ENCODE results near the gene MBD6.

MBD6 gene

DNA sequence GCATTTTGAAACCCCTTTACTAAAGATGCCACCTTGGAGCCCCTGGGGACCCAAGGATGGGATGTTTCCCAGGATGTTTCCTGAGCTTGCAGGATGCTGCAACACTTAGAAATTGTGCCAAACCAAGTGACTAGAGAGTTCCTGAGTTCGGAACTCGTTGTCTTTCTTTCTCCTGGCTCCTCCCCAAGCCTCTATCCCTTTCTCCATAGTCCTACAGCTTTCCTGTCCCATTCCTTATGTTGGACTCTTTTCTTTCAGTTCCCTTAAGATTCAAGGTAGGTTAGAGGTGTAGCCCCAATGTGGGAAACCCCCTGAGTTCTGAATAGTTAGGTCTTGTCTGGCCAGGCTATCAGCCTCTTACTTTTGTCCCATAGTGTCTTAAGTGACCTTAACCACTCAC is 25.9 kb downstream of the MBD6 start:
- H3K9me2 ChIP-seq (replicated peaks; ENCODE audit: insufficient read depth, low read length): no peaks in the 10 kb centered on the region
- H3F3A ChIP-seq (ENCODE audit: insufficient read depth): no peaks in the 10 kb centered on the region
- H3K4me3 ChIP-seq (ENCODE audit: insufficient read depth, low read length, poor library complexity, severe bottlenecking): no peak overlapping the region
- no peaks in the 10 kb centered on the region for H3K36me3 ChIP-seq (ENCODE audit: low read length)
- no peaks in the 10 kb centered on the region for H3K9me3 ChIP-seq (ENCODE audit: insufficient read depth, low read length)
- peaks cover 24% of the 10 kb centered on the region; the same call in 1 of the 2 replicates for H3K79me2 ChIP-seq (ENCODE audit: insufficient read depth, low read length)
- H4K20me1 ChIP-seq (ENCODE audit: low read depth, low read length): no peaks in the 10 kb centered on the region
- H2AFZ ChIP-seq (ENCODE audit: low read depth, low read length, severe bottlenecking): no peak overlapping the region
- TF ChIP-seq, protein P1, sequence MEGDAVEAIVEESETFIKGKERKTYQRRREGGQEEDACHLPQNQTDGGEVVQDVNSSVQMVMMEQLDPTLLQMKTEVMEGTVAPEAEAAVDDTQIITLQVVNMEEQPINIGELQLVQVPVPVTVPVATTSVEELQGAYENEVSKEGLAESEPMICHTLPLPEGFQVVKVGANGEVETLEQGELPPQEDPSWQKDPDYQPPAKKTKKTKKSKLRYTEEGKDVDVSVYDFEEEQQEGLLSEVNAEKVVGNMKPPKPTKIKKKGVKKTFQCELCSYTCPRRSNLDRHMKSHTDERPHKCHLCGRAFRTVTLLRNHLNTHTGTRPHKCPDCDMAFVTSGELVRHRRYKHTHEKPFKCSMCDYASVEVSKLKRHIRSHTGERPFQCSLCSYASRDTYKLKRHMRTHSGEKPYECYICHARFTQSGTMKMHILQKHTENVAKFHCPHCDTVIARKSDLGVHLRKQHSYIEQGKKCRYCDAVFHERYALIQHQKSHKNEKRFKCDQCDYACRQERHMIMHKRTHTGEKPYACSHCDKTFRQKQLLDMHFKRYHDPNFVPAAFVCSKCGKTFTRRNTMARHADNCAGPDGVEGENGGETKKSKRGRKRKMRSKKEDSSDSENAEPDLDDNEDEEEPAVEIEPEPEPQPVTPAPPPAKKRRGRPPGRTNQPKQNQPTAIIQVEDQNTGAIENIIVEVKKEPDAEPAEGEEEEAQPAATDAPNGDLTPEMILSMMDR (IDR thresholded peaks at IDR 0.05; ENCODE audit: insufficient read depth, low read length, poor library complexity, severe bottlenecking): no peak
- TF ChIP-seq EZH2phosphoT487 (conservative IDR thresholded peaks at IDR 0.05; ENCODE audit: low read length): no peak
- no peak overlapping the region for H3K9ac ChIP-seq (ENCODE audit: low read length)
- H3K4me2 ChIP-seq (ENCODE audit: low read depth, low read length, poor library complexity, severe bottlenecking): no peak overlapping the region
- H3K27me3 ChIP-seq (ENCODE audit: low read length): no peaks in the 10 kb centered on the region
- no peak overlapping the region for H3K27ac ChIP-seq (ENCODE audit: low read depth, low read length)

DNA sequence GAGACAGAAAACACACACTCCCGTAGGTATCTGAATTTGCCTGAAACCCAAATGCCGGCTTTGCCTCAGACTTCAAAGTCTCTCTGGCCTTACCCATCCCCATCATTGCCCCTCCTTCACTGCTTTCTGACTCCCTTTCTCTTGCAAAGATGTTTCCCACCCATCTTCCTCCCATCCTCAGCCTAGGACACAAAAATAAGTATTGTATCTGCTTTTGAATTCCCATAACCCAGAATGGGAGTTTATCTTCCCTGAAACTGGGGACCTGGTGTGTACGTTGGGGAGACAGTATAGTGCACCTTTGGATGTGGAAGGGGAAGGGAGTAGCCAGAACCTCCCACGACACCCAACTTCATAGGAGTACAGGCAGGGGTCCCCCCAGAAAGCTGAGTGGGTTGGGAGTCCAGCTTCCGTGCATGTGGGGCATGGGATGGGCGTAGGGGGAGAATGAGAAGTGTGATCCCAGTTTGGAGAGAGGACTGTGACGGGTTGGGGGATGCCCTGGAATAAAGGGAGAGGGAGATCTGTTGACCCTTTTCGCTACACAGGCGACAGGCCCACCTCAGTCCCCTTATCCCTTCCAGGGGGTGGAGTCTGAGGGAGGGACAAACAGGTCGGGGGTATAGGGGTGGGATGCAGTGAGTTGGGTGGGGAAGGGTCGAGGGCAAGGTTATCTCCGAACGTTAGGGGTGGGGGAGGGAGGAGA is 26.7 kb downstream of the MBD6 start:
- no peaks in the 10 kb centered on the region for H3K9me2 ChIP-seq (replicated peaks; ENCODE audit: insufficient read depth, low read length)
- peak overlapping the region; percentile 52 for H3K4me2 ChIP-seq (ENCODE audit: low read depth, low read length, poor library complexity, severe bottlenecking)
- peak overlapping the region; percentile 23; the same call in 1 of the 2 replicates for H3K9ac ChIP-seq (ENCODE audit: low read length)
- peaks cover 24% of the 10 kb centered on the region; the same call in 1 of the 2 replicates for H3K79me2 ChIP-seq (ENCODE audit: insufficient read depth, low read length)
- H3K27me3 ChIP-seq (ENCODE audit: low read length): no peaks in the 10 kb centered on the region
- peak overlapping the region; percentile 10 for H3K4me3 ChIP-seq (ENCODE audit: insufficient read depth, low read length, poor library complexity, severe bottlenecking)
- no peaks in the 10 kb centered on the region for H3K9me3 ChIP-seq (ENCODE audit: insufficient read depth, low read length)
- no peak overlapping the region for H3K27ac ChIP-seq (ENCODE audit: low read depth, low read length)
- H3F3A ChIP-seq (ENCODE audit: insufficient read depth): no peaks in the 10 kb centered on the region
- peak overlapping the region; percentile 47 for H2AFZ ChIP-seq (ENCODE audit: low read depth, low read length, severe bottlenecking)
- H3K36me3 ChIP-seq (ENCODE audit: low read length): no peaks in the 10 kb centered on the region
- no peaks in the 10 kb centered on the region for H4K20me1 ChIP-seq (ENCODE audit: low read depth, low read length)
- TF ChIP-seq, protein P1 (IDR thresholded peaks at IDR 0.05; ENCODE audit: insufficient read depth, low read length, poor library complexity, severe bottlenecking): no peak
- TF ChIP-seq EZH2phosphoT487 (conservative IDR thresholded peaks at IDR 0.05; ENCODE audit: low read length): no peak

DNA sequence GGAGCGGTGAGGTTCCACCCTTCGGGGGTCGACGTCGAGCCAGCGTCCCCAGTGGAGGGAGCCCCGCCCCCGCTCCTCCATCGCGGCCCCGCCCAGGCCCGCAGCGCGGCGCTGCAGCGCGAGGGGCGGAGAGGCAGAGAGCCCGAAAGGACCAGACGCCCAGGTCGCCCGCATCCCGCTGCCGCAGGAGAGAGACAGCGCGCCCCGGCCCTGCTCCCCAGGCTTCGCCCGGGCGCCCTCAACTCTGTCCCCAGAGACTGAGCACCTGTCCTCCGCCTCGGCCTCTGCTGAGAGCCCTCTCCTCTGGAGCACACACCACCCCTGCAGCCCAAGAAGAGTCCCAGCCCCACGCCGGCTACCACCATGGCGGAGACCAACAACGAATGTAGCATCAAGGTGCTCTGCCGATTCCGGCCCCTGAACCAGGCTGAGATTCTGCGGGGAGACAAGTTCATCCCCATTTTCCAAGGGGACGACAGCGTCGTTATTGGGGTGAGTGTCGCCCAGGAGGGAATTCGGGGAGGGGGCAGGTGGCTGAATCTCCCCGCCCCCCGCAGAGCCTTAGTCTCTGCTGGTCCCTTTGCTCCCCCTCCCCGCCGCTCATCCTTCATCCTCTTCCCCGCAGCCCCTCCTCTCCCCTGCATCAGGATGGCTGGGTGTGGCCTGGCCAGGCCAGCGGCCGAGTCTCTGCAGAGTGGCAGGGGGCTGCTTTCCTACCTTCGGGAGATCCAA is 27.5 kb downstream of the MBD6 start, which contains the start of gene KIF5A:
Gene KIF5A (plus strand): TSS at position 136 of the 732 bp plus-strand sequence. CDS start 228 bp downstream, at position 364.
- Histone ChIP-seq H3K9ac (ENCODE audit: low read length) (peak within 1 kb of the TSS; percentile 23; the same call in 1 of the 2 replicates), H3K27ac (ENCODE audit: low read depth, low read length) (no peak within 1 kb of the TSS), H3K9me3 (ENCODE audit: insufficient read depth, low read length) (no peaks in the 10 kb centered on the region), H3F3A (ENCODE audit: insufficient read depth) (no peaks in the 10 kb centered on the region), H3K9me2 (replicated peaks; ENCODE audit: insufficient read depth, low read length) (no peaks in the 10 kb centered on the region), H4K20me1 (ENCODE audit: low read depth, low read length) (no peaks in the 10 kb centered on the region), H2AFZ (ENCODE audit: low read depth, low read length, severe bottlenecking) (peak within 1 kb of the TSS; percentile 47), H3K4me2 (ENCODE audit: low read depth, low read length, poor library complexity, severe bottlenecking) (peak within 1 kb of the TSS; percentile 52), H3K36me3 (ENCODE audit: low read length) (no peaks in the 10 kb centered on the region), H3K27me3 (ENCODE audit: low read length) (no peaks in the 10 kb centered on the region), H3K79me2 (ENCODE audit: insufficient read depth, low read length) (peaks cover 19% of the 10 kb centered on the region; the same call in 1 of the 2 replicates), H3K4me3 (ENCODE audit: insufficient read depth, low read length, poor library complexity, severe bottlenecking) (peak within 1 kb of the TSS; percentile 10)
- TF ChIP-seq EZH2phosphoT487 (conservative IDR thresholded peaks at IDR 0.05; ENCODE audit: low read length): no peak
- TF ChIP-seq, protein P1 (IDR thresholded peaks at IDR 0.05; ENCODE audit: insufficient read depth, low read length, poor library complexity, severe bottlenecking): no peak

All from SU-DHL-6 (cell line).